HG03439 (cell line): ENCODE data around the gene MT3.
"Not testable (repeated sequence)": the region's sequence is repeated elsewhere in the genome, so short reads cannot be mapped to it uniquely, and the experiment has no call there.

Experiments
- ATAC-seq: cut with Tn5 transposase; IDR thresholded peaks from one replicate; pipeline ENCODE4 v1.9.1; 2021; ENCODE audit warnings: mild to moderate bottlenecking, moderate library complexity; ENCODE audit not compliant: unreplicated experiment

The MT3 gene

DNA sequence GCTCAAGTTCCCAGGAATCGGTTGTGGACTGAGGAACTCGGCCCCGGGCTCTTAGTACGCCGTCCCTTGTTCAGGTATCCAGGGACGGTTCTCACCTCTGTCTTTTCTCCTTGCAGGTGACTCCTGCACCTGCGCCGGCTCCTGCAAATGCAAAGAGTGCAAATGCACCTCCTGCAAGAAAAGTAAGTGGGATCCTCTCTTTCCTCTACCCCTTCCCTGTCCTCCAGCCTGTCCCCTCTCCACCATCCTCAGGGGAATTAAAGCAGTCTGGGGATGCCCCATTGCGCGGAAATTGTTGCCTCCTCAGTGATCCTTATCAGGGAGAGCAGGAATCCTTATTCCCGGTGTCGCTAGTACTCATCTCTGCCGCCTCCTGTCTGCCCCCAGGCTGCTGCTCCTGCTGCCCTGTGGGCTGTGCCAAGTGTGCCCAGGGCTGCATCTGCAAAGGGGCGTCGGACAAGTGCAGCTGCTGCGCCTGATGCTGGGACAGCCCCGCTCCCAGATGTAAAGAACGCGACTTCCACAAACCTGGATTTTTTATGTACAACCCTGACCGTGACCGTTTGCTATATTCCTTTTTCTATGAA, 19.6 kb downstream of the MT3 start:
- ATAC-seq, result no peak

DNA sequence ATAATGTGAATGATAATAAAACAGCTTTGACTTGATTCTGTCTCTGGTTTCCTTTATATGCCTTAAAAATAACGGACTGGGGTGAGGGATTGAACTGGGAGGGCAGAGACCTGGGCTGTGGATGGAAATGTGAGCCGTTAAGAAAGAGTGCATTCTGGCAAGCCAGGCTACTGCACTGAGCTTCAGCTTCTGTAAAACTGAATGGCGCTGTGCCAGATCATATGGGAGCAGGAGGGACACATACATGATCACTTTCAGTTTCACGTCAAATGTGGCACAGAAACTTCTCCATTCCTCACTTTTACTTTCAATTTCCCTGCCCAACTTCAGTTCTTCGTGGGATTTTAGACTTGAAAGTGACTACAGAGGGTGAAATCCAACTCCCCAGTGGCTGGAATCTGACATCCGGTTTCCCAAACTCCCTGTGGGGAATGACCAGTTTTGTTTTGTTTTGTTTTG, 20.2 kb downstream of the MT3 start:
- ATAC-seq, result peak; percentile 38

DNA sequence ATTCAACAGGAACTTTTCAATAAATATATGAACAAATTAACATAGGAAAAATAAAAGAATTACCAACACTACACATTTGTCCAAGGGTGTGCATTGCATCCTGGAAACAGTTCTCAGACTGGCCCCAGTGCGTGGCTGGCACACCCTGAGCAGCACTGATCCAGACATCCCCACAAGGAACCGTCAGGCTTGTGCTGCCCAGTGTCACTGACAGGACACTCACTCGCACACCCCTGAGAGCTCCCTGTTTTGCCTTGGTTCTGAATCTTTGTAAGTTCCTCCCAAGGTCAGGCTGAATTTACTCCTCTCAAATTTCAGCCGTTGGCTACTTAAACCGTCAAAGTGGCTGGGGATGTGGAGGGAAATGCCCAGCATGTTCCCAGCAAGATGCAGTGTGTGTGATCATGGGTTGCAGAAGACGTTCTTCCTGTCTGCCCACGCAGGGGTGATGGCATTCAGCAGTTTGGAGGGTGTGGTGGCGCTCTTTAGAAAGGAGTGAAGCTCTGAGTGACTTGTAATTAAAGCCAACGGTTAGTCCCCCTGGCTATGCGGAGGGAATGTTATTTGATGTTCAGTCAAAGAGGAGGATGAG, 20.8 kb downstream of the MT3 start:
- no peak for ATAC-seq

DNA sequence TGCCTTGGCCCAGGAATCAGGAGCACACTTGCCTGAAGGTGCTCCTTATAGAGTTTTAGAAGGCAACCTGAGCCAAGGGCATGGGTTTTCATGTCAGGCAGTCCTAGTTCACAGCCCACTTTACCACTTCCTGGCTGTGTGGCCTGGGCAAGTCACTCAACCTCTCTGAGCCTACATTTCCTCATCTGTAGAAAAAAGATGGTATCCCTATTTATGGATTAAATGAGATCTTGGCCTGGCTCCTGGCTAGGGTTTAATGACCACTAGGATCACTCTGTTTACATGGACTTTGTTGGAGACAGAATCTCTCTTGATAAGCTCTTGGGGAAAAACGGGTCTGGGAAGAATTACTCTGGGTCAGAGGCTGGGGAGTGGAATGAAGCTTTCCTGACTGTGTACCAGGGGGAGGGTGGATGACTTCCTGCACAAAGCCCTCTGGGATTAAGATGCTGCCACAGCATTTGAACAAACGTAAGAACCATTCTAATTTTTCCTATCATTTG, 21.3 kb downstream of the MT3 start:
- no peak for ATAC-seq

DNA sequence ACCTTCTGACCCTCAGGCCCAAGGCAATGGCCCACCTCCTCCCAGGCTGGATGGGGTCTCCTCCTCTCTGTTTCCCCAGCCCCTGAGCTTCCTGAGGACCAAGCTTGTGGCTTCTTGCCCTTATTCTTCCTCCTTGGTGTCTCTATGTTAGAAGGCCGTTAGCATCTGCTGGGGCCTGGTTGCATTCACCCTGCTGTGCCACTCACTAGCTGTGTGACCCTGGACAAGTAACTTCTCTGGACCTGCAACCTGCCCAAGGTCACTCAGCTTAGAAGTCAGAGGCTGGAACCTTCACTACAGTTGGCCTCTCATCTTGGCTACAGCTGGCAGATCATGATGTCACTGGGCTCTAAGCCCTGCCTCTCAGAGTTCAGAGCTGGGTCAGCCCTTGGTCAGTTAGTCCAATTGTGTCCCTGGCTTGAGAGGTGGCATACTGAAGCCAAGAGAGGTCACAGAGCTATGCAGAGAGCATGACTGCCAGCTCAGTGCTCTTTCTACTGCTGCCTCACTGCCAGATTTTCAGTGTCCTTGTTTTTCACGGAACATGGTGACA, 22.0 kb downstream of the MT3 start:
- no peak for ATAC-seq

DNA sequence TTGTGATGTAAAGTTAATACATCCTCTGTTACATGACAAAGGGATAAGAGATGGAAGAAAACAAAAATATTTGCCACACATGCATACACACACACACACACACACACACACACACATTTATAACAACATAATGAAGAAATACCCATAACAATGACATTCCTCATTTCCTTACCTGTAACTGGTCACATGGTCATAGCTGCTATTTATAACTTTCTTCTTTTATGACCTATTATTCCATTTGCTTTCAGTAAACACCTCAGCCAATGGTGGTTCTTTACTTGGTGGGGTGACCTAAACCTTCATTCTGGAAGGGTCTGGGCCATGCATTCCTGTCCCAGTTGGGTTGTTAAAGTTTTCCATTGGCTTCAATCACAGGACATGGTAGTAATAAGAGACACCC, 24.4 kb downstream of the MT3 start:
- no peak for ATAC-seq

DNA sequence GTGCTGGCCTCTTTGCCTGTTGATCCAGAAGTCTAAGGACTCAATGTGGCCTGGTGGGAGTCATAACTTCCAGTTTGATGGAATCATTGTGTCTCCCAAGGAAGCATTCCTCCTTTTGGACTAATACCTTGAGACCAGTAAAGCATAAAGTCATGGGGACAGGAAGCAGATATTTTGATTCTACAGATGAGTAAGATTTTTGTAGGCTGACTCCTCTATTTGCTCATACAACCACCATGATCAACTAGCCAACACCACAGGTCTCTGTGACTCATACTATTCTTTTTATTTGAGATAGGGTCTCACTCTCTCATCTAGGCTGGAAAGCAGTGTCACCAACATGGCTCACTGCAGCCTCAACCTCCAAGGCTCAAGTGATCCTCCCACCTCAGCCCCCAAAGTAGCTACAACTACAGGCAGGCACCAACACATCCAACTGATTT, 25.2 kb downstream of the MT3 start:
- ATAC-seq, result no peak

DNA sequence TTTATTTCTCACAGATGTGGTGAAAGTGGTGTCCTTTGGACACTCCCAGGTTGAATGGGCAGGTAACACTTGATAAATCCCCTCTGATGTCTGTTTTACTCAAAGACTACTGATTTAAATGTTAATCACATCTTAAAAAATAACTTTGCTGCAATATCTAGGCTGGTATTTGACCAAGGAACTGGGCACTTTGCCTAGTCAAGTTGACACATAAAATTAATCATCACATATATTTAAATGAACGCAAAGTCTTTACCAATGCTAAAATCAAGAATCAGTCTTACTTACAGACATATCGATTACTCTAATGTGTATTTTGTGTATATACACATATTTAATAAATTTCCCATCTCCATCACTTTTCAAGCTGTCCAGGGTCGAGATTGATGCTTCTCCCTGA, 26.0 kb downstream of the MT3 start:
- no peak for ATAC-seq

DNA sequence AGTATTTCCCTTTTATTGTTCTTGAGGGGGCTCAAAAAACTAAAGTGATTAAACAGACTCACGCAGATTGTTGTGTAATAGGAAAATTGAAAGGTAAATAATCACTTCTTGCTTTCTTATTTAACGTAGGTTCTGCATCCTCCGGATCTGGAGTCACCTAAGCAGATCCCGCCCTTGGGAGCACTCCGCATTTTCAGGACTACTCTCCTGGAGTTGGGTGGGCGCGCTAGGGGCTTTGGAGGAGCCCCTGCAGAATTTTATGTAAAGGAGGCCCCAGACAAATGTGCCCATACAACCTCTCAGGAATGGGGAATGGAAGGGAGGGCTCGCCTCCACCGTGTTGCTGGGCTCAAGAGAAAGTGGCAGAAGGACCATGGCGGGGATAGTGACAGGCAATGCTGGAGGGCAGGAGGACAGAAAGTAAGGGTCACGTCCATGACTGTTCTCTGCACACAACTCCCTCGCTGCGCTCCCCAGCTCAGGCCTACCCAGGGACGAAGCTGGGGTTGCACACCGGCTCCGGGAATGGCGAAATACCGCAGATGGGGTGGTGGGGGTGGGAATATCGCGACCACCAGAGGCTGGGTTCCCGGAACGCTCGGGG, 27.4 kb downstream of the MT3 start:
- no peak for ATAC-seq

DNA sequence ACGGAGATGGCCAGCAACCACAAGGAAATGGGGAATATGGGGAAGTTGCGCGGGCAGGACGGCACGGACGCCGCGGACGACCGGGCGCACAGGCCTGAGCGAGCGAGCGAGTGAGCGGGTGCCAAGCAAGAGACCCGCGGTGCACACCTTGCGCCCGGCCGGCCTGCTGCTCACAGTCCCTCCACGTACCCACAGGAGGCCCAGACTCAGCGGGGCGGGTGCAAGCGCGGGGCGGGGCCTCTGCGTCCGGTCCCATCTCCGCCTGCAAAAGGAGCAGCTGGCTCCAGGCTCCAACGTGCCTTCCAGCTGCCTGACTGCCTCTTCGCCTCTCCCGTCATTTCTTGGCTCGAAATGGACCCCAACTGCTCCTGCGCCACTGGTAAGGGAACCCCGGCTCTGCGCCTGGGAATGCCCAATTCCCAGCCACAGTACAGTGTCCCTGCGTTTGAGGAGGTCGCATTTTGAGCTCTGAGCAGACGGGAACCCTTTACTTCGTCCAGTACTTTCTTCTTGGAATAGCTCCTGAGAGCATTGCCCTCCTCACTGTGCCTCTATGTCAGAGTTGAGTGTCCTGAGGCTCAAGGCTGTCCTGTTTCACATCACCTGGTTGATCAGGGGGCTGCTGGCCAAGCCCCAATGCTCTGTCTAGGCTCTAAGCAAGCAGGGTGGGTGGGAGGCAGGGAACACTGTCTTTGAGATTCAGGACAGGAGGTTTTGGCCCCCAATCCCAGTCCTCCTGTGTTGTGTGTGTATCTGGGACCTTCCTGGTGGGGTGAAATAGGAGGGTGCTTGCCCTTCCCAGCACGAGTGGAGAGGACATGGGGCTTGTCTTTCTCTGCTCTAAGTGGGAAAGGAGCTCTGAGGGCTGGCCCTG, 28.1 kb downstream of the MT3 start:
- ATAC-seq, result no peak

DNA sequence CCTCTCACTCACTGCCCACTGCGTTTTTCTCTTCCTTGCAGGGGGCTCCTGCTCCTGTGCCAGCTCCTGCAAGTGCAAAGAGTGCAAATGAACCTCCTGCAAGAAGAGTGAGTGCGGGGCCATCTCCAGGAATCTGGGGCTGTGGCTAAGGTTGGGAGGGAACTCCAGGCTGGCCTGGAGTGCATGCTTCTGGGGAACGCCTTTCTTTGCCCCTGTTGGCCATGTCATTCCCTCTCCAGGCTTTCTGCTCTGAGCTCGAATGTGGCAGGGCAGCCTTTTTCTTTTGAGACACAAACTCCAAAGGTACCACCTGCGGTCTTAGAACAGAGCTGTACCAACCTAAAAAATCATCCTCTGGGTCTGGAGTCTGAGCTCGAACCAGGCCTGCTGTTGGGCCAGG, 28.8 kb downstream of the MT3 start:
- ATAC-seq, result no peak

DNA sequence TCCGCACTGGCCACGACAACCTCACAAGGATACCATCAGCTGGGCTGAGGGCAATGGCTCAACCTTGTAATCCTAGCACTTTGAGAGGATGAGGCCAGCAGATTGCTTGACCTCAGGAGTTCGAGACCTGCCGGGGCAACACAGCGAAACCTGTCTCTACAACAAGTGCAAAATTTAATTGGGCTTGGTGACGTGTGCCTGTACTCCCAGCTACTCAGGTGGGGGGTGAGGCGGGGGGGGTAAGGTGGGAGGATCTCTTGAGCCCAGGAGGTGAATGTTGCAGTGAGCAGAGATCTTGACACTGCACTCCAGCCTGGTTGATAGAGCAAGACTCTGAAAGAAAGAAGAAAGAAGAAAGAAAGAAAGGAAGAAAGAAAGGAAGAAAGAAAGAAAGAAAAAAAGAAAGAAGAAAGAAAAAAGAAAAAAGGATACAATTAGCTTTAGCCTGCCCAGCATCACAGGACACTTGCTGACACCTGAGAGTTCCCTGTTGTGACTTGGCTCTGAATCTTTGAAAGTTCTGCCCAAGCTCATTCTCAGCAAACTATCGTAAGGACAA, 31.1 kb downstream of the MT3 start:
- ATAC-seq, result no peak

DNA sequence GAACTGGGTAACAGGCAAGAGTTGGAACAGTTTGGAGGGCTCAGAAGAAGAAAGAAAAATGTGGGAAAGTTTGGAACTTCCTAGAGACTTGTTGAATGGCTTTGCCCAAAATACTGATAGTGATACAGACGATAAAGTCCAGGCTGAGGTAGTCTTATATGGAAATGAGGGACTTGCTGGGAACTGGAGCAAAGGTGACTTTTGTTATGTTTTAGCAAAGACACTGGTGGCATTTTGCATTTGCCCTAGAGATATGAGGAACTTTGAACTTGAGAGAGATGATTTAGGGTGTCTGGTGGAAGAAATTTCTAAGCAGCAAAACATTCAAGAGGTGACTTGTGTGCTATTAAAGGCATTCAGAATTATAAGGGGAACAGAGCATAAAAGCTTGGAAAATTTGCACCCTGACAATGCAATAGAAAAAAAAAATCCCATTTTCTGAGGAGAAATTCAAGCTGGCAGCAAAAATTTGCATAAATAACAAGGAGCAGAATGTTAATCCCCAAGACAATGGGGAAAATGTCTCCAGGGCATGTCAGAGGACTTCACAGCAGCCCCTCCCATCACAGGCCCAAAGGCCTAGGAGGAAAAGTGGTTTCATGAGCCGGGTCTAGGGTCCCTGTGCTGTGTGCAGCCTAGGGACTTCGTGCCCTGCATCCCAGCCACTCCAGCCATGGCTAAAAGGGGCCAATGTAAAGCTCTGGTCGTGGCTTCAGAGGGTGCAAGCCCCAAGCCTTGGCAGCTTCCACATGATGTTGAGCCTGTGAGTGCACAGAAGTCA, 32.5 kb downstream of the MT3 start:
- not testable (repeated sequence) for ATAC-seq

DNA sequence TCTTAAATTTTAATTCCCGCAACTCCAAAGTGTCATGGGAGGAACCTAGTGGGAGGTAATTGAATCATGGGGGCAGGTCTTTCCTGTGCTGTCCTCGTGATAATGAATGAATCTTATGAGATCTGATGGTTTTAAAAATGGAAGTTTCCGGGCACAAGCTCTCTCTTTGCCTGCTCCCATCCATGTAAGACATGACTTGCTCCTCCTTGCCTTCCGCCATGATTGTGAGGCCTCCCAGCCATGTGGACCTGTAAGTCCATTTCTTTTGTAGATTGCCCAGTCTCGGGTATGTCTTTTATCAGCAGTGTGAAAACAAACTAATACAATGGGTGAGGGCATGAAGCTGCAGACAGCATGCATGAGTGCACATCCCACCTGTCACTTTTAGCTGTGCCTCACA, 33.9 kb downstream of the MT3 start:
- not testable (repeated sequence) for ATAC-seq

DNA sequence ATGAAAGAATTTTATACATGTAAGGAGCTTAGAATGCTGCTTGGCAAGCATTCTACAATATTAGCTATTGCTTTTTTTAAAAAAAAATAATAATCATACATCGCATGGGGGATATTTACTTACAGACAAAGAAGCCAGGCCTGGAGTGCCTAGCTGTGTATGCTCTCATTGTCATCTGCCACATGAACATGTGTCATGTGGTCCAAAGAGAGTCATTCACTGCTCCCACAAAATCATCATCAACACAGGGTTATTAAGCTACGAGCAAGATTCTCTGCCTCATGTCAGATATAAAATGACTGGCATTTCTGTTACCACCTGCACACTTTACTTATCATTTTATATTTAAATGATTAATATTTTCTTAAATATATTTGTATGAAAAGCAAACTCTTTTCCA, 34.3 kb downstream of the MT3 start:
- no peak for ATAC-seq

DNA sequence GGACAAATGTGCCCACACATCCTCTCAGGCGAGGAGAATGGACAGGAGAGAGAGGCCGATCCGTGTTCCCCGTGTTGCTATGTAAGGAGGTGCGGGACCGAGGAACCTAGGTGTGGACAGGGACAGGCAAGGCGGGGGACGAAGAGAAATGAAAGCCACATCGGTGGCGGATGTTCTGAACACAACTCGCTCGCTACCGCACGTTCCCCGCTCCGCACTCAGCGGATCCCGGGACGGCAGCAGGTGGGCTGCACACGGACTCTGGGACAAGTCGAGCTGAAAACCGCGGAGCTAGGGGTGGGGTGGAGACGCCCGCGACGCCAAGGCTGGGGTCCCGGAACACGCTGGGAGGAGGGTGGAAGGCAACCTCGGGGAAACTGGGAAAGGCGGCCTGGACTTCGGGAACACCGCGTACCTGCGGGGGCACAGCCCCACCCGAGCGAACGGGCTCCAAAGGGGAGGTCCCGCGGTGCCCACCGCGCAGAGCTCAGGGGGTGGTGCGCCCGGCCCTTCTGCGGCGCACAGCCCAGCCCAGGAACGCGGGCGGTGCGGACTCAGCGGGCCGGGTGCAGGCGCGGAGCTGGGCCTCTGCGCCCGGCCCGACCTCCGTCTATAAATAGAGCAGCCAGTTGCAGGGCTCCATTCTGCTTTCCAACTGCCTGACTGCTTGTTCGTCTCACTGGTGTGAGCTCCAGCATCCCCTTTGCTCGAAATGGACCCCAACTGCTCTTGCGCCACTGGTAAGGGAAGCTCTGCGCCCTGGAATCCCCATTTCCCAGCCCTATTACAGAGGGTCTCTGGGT, 36.0 kb downstream of the MT3 start, which contains the start of gene MT1E:
MT1E (plus strand) TSS at position 642 of the 803 bp plus-strand sequence; CDS start at position 713, 71 bp downstream.
- no peak for ATAC-seq

DNA sequence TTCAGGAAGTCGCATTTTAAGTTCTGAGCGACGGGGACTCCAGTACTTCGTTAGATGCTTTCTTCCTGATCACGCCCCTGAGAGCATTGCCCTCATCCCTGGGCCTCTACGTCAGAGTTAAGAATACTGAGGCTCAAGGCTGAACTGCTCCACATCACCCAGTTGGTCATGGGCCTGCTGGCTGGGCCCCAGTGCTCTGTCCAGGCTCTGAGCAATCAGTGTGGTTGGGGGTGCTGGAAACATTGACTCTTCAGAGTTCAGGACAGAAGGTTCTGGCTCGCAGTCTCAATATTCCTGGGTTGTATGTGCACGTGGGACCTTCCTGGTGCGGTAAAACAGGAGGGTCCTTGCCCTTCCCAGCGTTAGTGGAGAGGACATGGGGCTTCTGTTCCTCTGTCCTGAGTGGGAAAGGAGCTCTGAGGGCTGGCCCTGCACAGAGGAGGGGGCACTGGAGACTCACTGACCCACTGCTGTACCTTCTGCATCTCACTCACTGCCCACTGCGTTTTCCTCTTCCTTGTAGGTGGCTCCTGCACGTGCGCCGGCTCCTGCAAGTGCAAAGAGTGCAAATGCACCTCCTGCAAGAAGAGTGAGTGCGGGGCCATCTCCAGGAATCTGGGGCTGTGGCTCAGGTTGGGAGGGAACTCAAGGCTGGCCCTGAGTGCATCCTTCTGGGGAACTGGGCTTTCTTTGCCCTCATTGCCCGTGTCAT, 36.8 kb downstream of the MT3 start:
- no peak for ATAC-seq

DNA sequence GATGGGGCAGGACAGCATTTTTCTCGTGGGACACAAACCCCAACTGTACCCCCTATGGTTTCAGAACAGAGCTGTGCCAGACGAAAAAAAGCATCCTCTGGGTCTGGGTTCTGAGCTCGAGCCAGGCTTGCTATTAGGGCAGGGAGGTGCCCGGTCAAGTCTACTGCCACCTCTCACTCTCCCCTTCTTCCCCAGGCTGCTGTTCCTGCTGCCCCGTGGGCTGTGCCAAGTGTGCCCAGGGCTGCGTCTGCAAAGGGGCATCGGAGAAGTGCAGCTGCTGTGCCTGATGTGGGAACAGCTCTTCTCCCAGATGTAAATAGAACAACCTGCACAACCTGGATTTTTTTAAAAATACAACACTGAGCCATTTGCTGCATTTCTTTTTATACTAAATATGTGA, 37.4 kb downstream of the MT3 start:
- ATAC-seq, result no peak
